ENCODE results near the gene CDH2. TPM values are rescaled to one million over a fixed set of nuclear protein-coding genes. Genes with fewer than 3 reads are reported as not detected.
A peak's percentile ranks its signal among the peaks of the same experiment; 100 is the strongest.

CDH2 gene
- total RNA-seq, 1 experiment from 2014 or later = 32.5 TPM

GRCh38 chr18:27995770-27996502, 181.0 kb downstream of the CDH2 start:
- DNase-seq (ENCODE audit: low spot score) = no peak

- DNase-seq (ENCODE audit: low spot score) = no peak
These were observed 182.4 kb downstream of the CDH2 start for GRCh38 chr18:27994571-27994970.

- no peak for DNase-seq (ENCODE audit: low spot score)
These were observed 185.5 kb downstream of the CDH2 start for GRCh38 chr18:27991391-27991790.

- DNase-seq (ENCODE audit: low spot score) = no peak
These were observed 191.1 kb downstream of the CDH2 start for GRCh38 chr18:27985832-27986231.

- DNase-seq (ENCODE audit: low spot score) = no peak
These were observed 193.2 kb downstream of the CDH2 start for GRCh38 chr18:27983780-27984179.

GRCh38 chr18:27976806-27977408, 200.0 kb downstream of the CDH2 start:
- DNase-seq (ENCODE audit: low spot score) = no peak

- DNase-seq (ENCODE audit: low spot score) = no peak
These were observed 206.6 kb downstream of the CDH2 start for GRCh38 chr18:27970321-27970720.

GRCh38 chr18:27969206-27969605, 207.7 kb downstream of the CDH2 start:
- DNase-seq (ENCODE audit: low spot score) = no peak

- no peak for DNase-seq (ENCODE audit: low spot score)
These were observed 208.8 kb downstream of the CDH2 start for GRCh38 chr18:27967913-27968824.

- no peak for DNase-seq (ENCODE audit: low spot score)
These were observed 210.0 kb downstream of the CDH2 start for GRCh38 chr18:27966881-27967280.

- DNase-seq (ENCODE audit: low spot score) = no peak
These were observed 212.1 kb downstream of the CDH2 start for GRCh38 chr18:27964811-27965210.

GRCh38 chr18:27959101-27959500, 217.8 kb downstream of the CDH2 start:
- no peak for DNase-seq (ENCODE audit: low spot score)

GRCh38 chr18:27956001-27956640, 220.8 kb downstream of the CDH2 start:
- DNase-seq (ENCODE audit: low spot score) = no peak

GRCh38 chr18:27954226-27954625, 222.7 kb downstream of the CDH2 start:
- no peak for DNase-seq (ENCODE audit: low spot score)

- DNase-seq (ENCODE audit: low spot score) = no peak
These were observed 224.2 kb downstream of the CDH2 start for GRCh38 chr18:27952741-27953140.

GRCh38 chr18:27950648-27951228, 226.2 kb downstream of the CDH2 start:
- DNase-seq (ENCODE audit: low spot score) = no peak

GRCh38 chr18:27948986-27949385, 227.9 kb downstream of the CDH2 start:
- DNase-seq (ENCODE audit: low spot score) = no peak

GRCh38 chr18:27942706-27943105, 234.2 kb downstream of the CDH2 start:
- no peak for DNase-seq (ENCODE audit: low spot score)

GRCh38 chr18:27931535-27931934, 245.4 kb downstream of the CDH2 start:
- no peak for DNase-seq (ENCODE audit: low spot score)

GRCh38 chr18:27922780-27923179, 254.2 kb downstream of the CDH2 start:
- DNase-seq (ENCODE audit: low spot score) = no peak

- DNase-seq (ENCODE audit: low spot score) = peak; percentile 54
These were observed 254.8 kb downstream of the CDH2 start for GRCh38 chr18:27921904-27922751.

Data from H4 (cell line).